Stimulated activated naive CD4-positive, alpha-beta T cell (primary cell): ENCODE measurements around the gene FRAS1.

Experiments
- DNase-seq, 6 experiments: peaks; one replicate each; lab custom pipeline; 2025; lab: John Stamatoyannopoulos, UW

FRAS1 gene

GRCh38 chr4:78370631-78371372 is 313.7 kb downstream of the FRAS1 start:
- DNase-seq = no peak

GRCh38 chr4:78372355-78372988 is 315.3 kb downstream of the FRAS1 start:
- DNase-seq = no peak

- no peak for DNase-seq
Observed at GRCh38 chr4:78377555-78377954, 320.4 kb downstream of the FRAS1 start.

GRCh38 chr4:78379040-78379439 is 321.9 kb downstream of the FRAS1 start:
- DNase-seq = no peak

GRCh38 chr4:78379991-78380729 is 323.0 kb downstream of the FRAS1 start:
- DNase-seq = no peak

GRCh38 chr4:78386679-78387078 is 329.6 kb downstream of the FRAS1 start:
- no peak for DNase-seq

- DNase-seq = no peak
Observed at GRCh38 chr4:78395642-78396041, 338.5 kb downstream of the FRAS1 start.

- DNase-seq = no peak
Observed at GRCh38 chr4:78396613-78397291, 339.6 kb downstream of the FRAS1 start.

- DNase-seq = no peak
Observed at GRCh38 chr4:78397292-78397630, 340.1 kb downstream of the FRAS1 start.

GRCh38 chr4:78409612-78410202 is 352.6 kb downstream of the FRAS1 start:
- DNase-seq = no peak

- DNase-seq = no peak
Observed at GRCh38 chr4:78410225-78410624, 353.1 kb downstream of the FRAS1 start.

- no peak for DNase-seq
Observed at GRCh38 chr4:78410676-78411075, 353.6 kb downstream of the FRAS1 start.

GRCh38 chr4:78414116-78414515 is 357.0 kb downstream of the FRAS1 start:
- DNase-seq = no peak

- DNase-seq = no peak
Observed at GRCh38 chr4:78417603-78418002, 360.5 kb downstream of the FRAS1 start.

GRCh38 chr4:78418406-78418805 is 361.3 kb downstream of the FRAS1 start:
- DNase-seq = no peak

GRCh38 chr4:78423790-78424189 is 366.7 kb downstream of the FRAS1 start:
- no peak for DNase-seq

- no peak for DNase-seq
Observed at GRCh38 chr4:78424461-78424860, 367.3 kb downstream of the FRAS1 start.

- DNase-seq = no peak
Observed at GRCh38 chr4:78426972-78427371, 369.8 kb downstream of the FRAS1 start.

GRCh38 chr4:78428996-78429395 is 371.9 kb downstream of the FRAS1 start:
- DNase-seq = no peak

GRCh38 chr4:78432896-78433295 is 375.8 kb downstream of the FRAS1 start:
- no peak for DNase-seq

- no peak for DNase-seq
Observed at GRCh38 chr4:78437608-78438088, 380.5 kb downstream of the FRAS1 start.

GRCh38 chr4:78439328-78439727 is 382.2 kb downstream of the FRAS1 start:
- DNase-seq = no peak
